ENCODE results near the gene RBMX. TPM values are rescaled to one million over a fixed set of nuclear protein-coding genes. Genes with fewer than 3 reads are reported as not detected.

RBMX gene
- total RNA-seq (2021), result 373 to 398 TPM (median 379 TPM) in 3 replicates
- percentile 99 among the genes with signal in this experiment for Bru-seq, nascent RNA
- long read RNA-seq, experiment 1, transcript RBMX-201 (9 exons, 2,012 nt), result major isoform, 1,054 of 1,952 reads
- long read RNA-seq, experiment 1, transcript RBMX-205 (3 exons, 2,041 nt), result minor isoform, 19 of 1,952 reads
- long read RNA-seq, experiment 1, transcript RBMX-207 (8 exons, 2,148 nt), result minor isoform, 5 of 1,952 reads
- long read RNA-seq, experiment 1, partial matches to known transcripts, result 236 of 1,952 reads
- long read RNA-seq, experiment 1, other reads (novel, unspliced or antisense), result 636 of 1,952 reads
- long read RNA-seq, experiment 2, transcript RBMX-201 (9 exons, 2,012 nt), result major isoform, 235 of 507 reads
- long read RNA-seq, experiment 2, transcript RBMX-205 (3 exons, 2,041 nt), result minor isoform, 21 of 507 reads
- long read RNA-seq, experiment 2, partial matches to known transcripts, result 167 of 507 reads
- long read RNA-seq, experiment 2, other reads (novel, unspliced or antisense), result 84 of 507 reads
- long read RNA-seq, experiment 3, transcript RBMX-205 (3 exons, 2,041 nt), result minor isoform, 5 of 1,219 reads
- long read RNA-seq, experiment 3, transcript RBMX-201 (9 exons, 2,012 nt), result major isoform, 1,128 of 1,219 reads
- long read RNA-seq, experiment 3, partial matches to known transcripts, result 11 of 1,219 reads
- long read RNA-seq, experiment 3, other reads (novel, unspliced or antisense), result 70 of 1,219 reads

DNA sequence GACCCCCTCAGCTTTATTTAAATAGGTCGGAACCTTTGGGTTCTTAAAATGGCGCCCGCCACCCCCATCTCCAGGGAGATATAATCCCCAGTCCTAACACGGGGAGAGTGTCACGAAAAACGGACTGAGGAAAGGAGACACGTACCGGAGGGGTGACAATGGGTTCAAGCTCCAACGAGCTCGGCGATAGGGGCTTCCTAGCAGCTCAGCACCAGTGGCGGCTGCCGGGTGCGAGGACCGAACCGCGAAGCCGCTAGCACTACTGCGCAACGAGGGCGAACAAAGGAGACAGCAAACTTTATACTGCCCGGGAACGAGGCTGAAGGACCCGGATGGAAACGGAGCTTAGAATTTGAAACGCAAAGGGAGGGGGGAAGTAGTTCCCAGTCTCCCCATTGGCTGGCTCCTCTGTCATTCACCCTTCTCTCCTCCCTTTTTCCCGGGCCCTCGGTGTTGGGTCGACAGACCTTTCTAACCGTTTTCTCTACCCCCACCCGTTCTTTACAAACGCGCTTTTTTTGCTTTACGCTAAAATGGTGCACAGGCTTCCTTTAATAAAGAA lies at the start of gene RBMX:
TSS of gene RBMX (minus strand) at position 274 of the 562 bp plus-strand sequence. CDS start 1,298 bp downstream, outside the sequence.
- H3K4me1 Mint-ChIP-seq, result peaks cover 24% of the 10 kb centered on the region
- peak within 1 kb of the TSS; percentile 98 for H3K4me3 Mint-ChIP-seq
- no peaks in the 10 kb centered on the region; the same call in 1 of the 2 replicates for H3K27me3 Mint-ChIP-seq (ENCODE audit: low read depth)
- H3K36me3 Mint-ChIP-seq, result peaks cover 40% of the 10 kb centered on the region
- ChIA-PET CTCF (interaction anchor here (1.0 kb wide), 1 partner anchor 113 kb away, joined by 3 read pairs; no protein-coding TSS in a partner anchor), POLR2A (interaction anchor here (0.5 to 1.4 kb wide), 8 partner anchors 9 to 113 kb away, joined by 3 to 9 read pairs (median 6); no protein-coding TSS in a partner anchor)
- peak within 1 kb of the TSS; percentile 98 for H3K27ac Mint-ChIP-seq
- H3K9me3 Mint-ChIP-seq, result no peaks in the 10 kb centered on the region
- ATAC-seq, result peak; percentile 90
- peak; percentile 86 for DNase-seq (ENCODE audit: low spot score)
- TF ChIP-seq ZNF263 (CRISPR knock-in tag; IDR thresholded peaks at IDR 0.05; ENCODE audit: low read depth), result no peak
- TF ChIP-seq FOXP1 (CRISPR knock-in tag; IDR thresholded peaks at IDR 0.05; ENCODE audit: borderline replicate concordance), result 0 out of 2 replicates have a peak, but pooled peaks have one; percentile 45
- peak; percentile 72; the same call in 1 of the 2 replicates for TF ChIP-seq MAX (CRISPR knock-in tag; IDR thresholded peaks at IDR 0.05)
- 0 out of 2 replicates have a peak, but pooled peaks have one; percentile 48 for TF ChIP-seq E2F4 (CRISPR knock-in tag; IDR thresholded peaks at IDR 0.05; ENCODE audit: borderline replicate concordance, low read depth)
- no peak for TF ChIP-seq ZBTB43 (CRISPR knock-in tag; IDR thresholded peaks at IDR 0.05)
- TF ChIP-seq ZNF423 (CRISPR knock-in tag; IDR thresholded peaks at IDR 0.05), result no peak
- TF ChIP-seq ZBTB21 (CRISPR knock-in tag; IDR thresholded peaks at IDR 0.05; ENCODE audit: borderline replicate concordance), result no peak
- no peak for TF ChIP-seq ZNF416 (CRISPR knock-in tag; IDR thresholded peaks at IDR 0.05)
- peak; percentile 50 for TF ChIP-seq ETV6 (CRISPR knock-in tag; IDR thresholded peaks at IDR 0.05)
- no peak for TF ChIP-seq ZNF138 (CRISPR knock-in tag; conservative IDR thresholded peaks at IDR 0.05)
- peak; percentile 57; the same call in 1 of the 2 replicates for TF ChIP-seq SP1 (CRISPR knock-in tag; conservative IDR thresholded peaks at IDR 0.05)
- no peak for TF ChIP-seq CDX4 (CRISPR knock-in tag; IDR thresholded peaks at IDR 0.05; ENCODE audit: borderline replicate concordance)
- TF ChIP-seq ATF1 (CRISPR knock-in tag; IDR thresholded peaks at IDR 0.05), result no peak
- peak; percentile 64; the same call in 1 of the 2 replicates for TF ChIP-seq NFE2L1 (CRISPR knock-in tag; IDR thresholded peaks at IDR 0.05)
- TF ChIP-seq NFYB (CRISPR knock-in tag; conservative IDR thresholded peaks at IDR 0.05; ENCODE audit: low read depth), result peak; percentile 74
- no peak for TF ChIP-seq GRHL2 (CRISPR knock-in tag; IDR thresholded peaks at IDR 0.05; ENCODE audit: insufficient replicate concordance, severe bottlenecking)
- TF ChIP-seq E2F1 (CRISPR knock-in tag; IDR thresholded peaks at IDR 0.05), result no peak
- TF ChIP-seq E2F5 (CRISPR knock-in tag; IDR thresholded peaks at IDR 0.05), result peak; percentile 93
- peak; percentile 85 for TF ChIP-seq MYBL2 (CRISPR knock-in tag; IDR thresholded peaks at IDR 0.05)
- no peak for TF ChIP-seq ESRRA (CRISPR knock-in tag; IDR thresholded peaks at IDR 0.05; ENCODE audit: borderline replicate concordance)
- TF ChIP-seq ZNF532 (CRISPR knock-in tag; IDR thresholded peaks at IDR 0.05; ENCODE audit: borderline replicate concordance), result no peak
- no peak for TF ChIP-seq CREB1 (CRISPR knock-in tag; IDR thresholded peaks at IDR 0.05)
- no peak for TF ChIP-seq USF1 (CRISPR knock-in tag; IDR thresholded peaks at IDR 0.05)
- TF ChIP-seq OVOL2 (CRISPR knock-in tag; IDR thresholded peaks at IDR 0.05; ENCODE audit: borderline replicate concordance), result no peak
